ENCODE measurements around the gene PARD3. TPM values are rescaled to one million over a fixed set of nuclear protein-coding genes. Genes with fewer than 3 reads are reported as not detected.

PARD3 gene
- polyA plus RNA-seq, 1 donor from 2014 or later, result 12.4 TPM

DNA sequence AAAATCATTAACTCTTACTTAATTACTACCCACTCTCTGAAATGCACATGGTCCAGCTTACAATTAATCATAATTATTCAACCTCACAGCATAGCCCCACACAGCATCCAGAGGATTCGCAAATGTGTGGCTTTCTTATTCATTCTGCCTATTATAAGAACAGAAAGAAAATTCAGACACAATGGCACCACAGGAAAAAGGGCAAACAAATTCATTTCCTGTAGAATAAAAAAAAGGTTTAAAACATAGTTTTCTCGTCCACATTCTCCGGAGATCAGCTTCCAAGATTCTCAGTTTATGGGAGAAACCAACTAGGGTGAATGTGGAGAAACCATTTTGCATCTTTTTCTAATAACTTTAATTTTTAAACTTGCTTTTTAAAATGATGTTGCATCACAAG, 201.6 kb downstream of the PARD3 start:
- no peaks in the 10 kb centered on the region for H3K9me3 ChIP-seq (ENCODE audit: low read length)
- H3K9me2 ChIP-seq (ENCODE audit: insufficient read depth, low read length), result no peaks in the 10 kb centered on the region
- H3K27ac ChIP-seq (ENCODE audit: low read length), result no peak overlapping the region
- no peaks in the 10 kb centered on the region for H4K20me1 ChIP-seq (ENCODE audit: insufficient read depth)
- no peaks in the 10 kb centered on the region for H3K36me3 ChIP-seq (ENCODE audit: insufficient read depth, low read length)
- no peak overlapping the region for H3K4me2 ChIP-seq (ENCODE audit: low read length)
- H3K79me2 ChIP-seq (replicated peaks; ENCODE audit: insufficient read depth, low read length), result no peaks in the 10 kb centered on the region
- H3K27me3 ChIP-seq (ENCODE audit: insufficient read depth, low read depth, low read length), result no peaks in the 10 kb centered on the region
- H3F3A ChIP-seq (ENCODE audit: insufficient read depth, low read length, poor library complexity, severe bottlenecking), result no peaks in the 10 kb centered on the region
- H3K9ac ChIP-seq (ENCODE audit: low read length), result no peak overlapping the region
- TF ChIP-seq TAF1 (IDR thresholded peaks at IDR 0.05; ENCODE audit: low read depth), result no peak
- TF ChIP-seq, protein P1, sequence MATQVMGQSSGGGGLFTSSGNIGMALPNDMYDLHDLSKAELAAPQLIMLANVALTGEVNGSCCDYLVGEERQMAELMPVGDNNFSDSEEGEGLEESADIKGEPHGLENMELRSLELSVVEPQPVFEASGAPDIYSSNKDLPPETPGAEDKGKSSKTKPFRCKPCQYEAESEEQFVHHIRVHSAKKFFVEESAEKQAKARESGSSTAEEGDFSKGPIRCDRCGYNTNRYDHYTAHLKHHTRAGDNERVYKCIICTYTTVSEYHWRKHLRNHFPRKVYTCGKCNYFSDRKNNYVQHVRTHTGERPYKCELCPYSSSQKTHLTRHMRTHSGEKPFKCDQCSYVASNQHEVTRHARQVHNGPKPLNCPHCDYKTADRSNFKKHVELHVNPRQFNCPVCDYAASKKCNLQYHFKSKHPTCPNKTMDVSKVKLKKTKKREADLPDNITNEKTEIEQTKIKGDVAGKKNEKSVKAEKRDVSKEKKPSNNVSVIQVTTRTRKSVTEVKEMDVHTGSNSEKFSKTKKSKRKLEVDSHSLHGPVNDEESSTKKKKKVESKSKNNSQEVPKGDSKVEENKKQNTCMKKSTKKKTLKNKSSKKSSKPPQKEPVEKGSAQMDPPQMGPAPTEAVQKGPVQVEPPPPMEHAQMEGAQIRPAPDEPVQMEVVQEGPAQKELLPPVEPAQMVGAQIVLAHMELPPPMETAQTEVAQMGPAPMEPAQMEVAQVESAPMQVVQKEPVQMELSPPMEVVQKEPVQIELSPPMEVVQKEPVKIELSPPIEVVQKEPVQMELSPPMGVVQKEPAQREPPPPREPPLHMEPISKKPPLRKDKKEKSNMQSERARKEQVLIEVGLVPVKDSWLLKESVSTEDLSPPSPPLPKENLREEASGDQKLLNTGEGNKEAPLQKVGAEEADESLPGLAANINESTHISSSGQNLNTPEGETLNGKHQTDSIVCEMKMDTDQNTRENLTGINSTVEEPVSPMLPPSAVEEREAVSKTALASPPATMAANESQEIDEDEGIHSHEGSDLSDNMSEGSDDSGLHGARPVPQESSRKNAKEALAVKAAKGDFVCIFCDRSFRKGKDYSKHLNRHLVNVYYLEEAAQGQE (IDR thresholded peaks at IDR 0.05; ENCODE audit: borderline replicate concordance), result no peak
- TF ChIP-seq EZH2 (IDR thresholded peaks at IDR 0.05; ENCODE audit: borderline replicate concordance, insufficient read depth, low read length, poor library complexity, severe bottlenecking), result no peak
- no peak for TF ChIP-seq RAD21 (conservative IDR thresholded peaks at IDR 0.05)
- no peak for TF ChIP-seq SMC3 (conservative IDR thresholded peaks at IDR 0.05; ENCODE audit: poor library complexity)
- TF ChIP-seq, protein P2, sequence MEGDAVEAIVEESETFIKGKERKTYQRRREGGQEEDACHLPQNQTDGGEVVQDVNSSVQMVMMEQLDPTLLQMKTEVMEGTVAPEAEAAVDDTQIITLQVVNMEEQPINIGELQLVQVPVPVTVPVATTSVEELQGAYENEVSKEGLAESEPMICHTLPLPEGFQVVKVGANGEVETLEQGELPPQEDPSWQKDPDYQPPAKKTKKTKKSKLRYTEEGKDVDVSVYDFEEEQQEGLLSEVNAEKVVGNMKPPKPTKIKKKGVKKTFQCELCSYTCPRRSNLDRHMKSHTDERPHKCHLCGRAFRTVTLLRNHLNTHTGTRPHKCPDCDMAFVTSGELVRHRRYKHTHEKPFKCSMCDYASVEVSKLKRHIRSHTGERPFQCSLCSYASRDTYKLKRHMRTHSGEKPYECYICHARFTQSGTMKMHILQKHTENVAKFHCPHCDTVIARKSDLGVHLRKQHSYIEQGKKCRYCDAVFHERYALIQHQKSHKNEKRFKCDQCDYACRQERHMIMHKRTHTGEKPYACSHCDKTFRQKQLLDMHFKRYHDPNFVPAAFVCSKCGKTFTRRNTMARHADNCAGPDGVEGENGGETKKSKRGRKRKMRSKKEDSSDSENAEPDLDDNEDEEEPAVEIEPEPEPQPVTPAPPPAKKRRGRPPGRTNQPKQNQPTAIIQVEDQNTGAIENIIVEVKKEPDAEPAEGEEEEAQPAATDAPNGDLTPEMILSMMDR (IDR thresholded peaks at IDR 0.05; ENCODE audit: poor library complexity, severe bottlenecking), result no peak
- no peak for TF ChIP-seq MXI1 (conservative IDR thresholded peaks at IDR 0.05; ENCODE audit: poor library complexity, severe bottlenecking)
- no peak for TF ChIP-seq EP300 (conservative IDR thresholded peaks at IDR 0.05; ENCODE audit: poor library complexity, severe bottlenecking)
- no peak for TF ChIP-seq POLR2AphosphoS5 (IDR thresholded peaks at IDR 0.05)
- no peak overlapping the region for H3K4me3 ChIP-seq (ENCODE audit: low read length)
- H2AFZ ChIP-seq (ENCODE audit: low read depth, low read length), result no peak overlapping the region

DNA sequence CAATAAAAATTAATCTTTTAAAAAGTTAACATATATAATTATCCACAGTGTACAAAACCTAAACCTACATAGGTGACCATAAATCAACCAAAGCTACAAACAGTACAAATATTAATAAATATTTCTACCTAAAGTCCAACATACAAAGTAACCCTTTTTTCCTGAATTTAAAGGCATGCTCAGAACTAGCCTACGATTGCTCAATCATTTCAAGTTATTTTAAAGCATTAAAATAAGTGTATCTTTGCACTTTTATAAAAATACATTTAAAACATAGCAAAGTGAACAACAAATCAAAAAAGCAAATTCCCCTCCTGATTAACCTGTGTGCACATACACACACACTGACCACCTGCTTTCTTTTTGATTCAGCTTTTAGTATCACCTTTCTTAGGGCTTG, 202.2 kb downstream of the PARD3 start:
- no peaks in the 10 kb centered on the region for H3F3A ChIP-seq (ENCODE audit: insufficient read depth, low read length, poor library complexity, severe bottlenecking)
- no peaks in the 10 kb centered on the region for H4K20me1 ChIP-seq (ENCODE audit: insufficient read depth)
- H2AFZ ChIP-seq (ENCODE audit: low read depth, low read length), result no peak overlapping the region
- no peak overlapping the region for H3K9ac ChIP-seq (ENCODE audit: low read length)
- H3K27me3 ChIP-seq (ENCODE audit: insufficient read depth, low read depth, low read length), result no peaks in the 10 kb centered on the region
- no peaks in the 10 kb centered on the region for H3K36me3 ChIP-seq (ENCODE audit: insufficient read depth, low read length)
- no peaks in the 10 kb centered on the region for H3K9me2 ChIP-seq (ENCODE audit: insufficient read depth, low read length)
- H3K4me3 ChIP-seq (ENCODE audit: low read length), result no peak overlapping the region
- TF ChIP-seq EP300 (conservative IDR thresholded peaks at IDR 0.05; ENCODE audit: poor library complexity, severe bottlenecking) (no peak), TAF1 (IDR thresholded peaks at IDR 0.05; ENCODE audit: low read depth) (no peak), SMC3 (conservative IDR thresholded peaks at IDR 0.05; ENCODE audit: poor library complexity) (no peak), MXI1 (conservative IDR thresholded peaks at IDR 0.05; ENCODE audit: poor library complexity, severe bottlenecking) (no peak), POLR2AphosphoS5 (IDR thresholded peaks at IDR 0.05) (no peak), RAD21 (conservative IDR thresholded peaks at IDR 0.05) (no peak), EZH2 (IDR thresholded peaks at IDR 0.05; ENCODE audit: borderline replicate concordance, insufficient read depth, low read length, poor library complexity, severe bottlenecking) (no peak)
- TF ChIP-seq, protein P1 (IDR thresholded peaks at IDR 0.05; ENCODE audit: borderline replicate concordance), result no peak
- TF ChIP-seq, protein P2 (IDR thresholded peaks at IDR 0.05; ENCODE audit: poor library complexity, severe bottlenecking), result no peak
- H3K79me2 ChIP-seq (replicated peaks; ENCODE audit: insufficient read depth, low read length), result no peaks in the 10 kb centered on the region
- H3K9me3 ChIP-seq (ENCODE audit: low read length), result no peaks in the 10 kb centered on the region
- no peak overlapping the region for H3K4me2 ChIP-seq (ENCODE audit: low read length)
- no peak overlapping the region for H3K27ac ChIP-seq (ENCODE audit: low read length)
